Liver (tissue), 9 donors: Measurements from ENCODE around the gene PRR13. TPM values are rescaled to one million over a fixed set of nuclear protein-coding genes. Genes with fewer than 3 reads are reported as not detected.
"Not testable (repeated sequence)": the region's sequence is repeated elsewhere in the genome, so short reads cannot be mapped to it uniquely, and the experiment has no call there.

Source experiments
- DNase-seq: peaks from one replicate; pipeline ENCODE4 v3.0.0-alpha.2; 2017; ENCODE audit warnings: low spot score
- H3K27ac ChIP-seq, 2 donors: one replicate each; pipeline ENCODE4 v1.7.0; 2013; ENCODE audit warnings: inconsistent platforms in 2 of 2, low read length in 2 of 2, control low read depth in 1 of 2, low read depth in 1 of 2, mild to moderate bottlenecking in 1 of 2
- H3K27me3 ChIP-seq, 4 donors: one replicate each; pipeline versions ENCODE4 v1.6.1 to v1.7.0; 2013; ENCODE audit warnings: low read length in 3 of 4, inconsistent platforms in 1 of 4, mild to moderate bottlenecking in 1 of 4, moderate library complexity in 1 of 4; ENCODE audit not compliant: control insufficient read depth in 4 of 4, insufficient read depth in 4 of 4
- H3K36me3 ChIP-seq, 4 donors: one replicate each; pipeline versions ENCODE4 v1.6.1 to v1.7.0; 2013; ENCODE audit warnings: low read length in 3 of 4, mild to moderate bottlenecking in 3 of 4, low read depth in 1 of 4, moderate library complexity in 1 of 4; ENCODE audit not compliant: control insufficient read depth in 4 of 4, insufficient read depth in 3 of 4
- H3K4me1 ChIP-seq, 4 donors: one replicate each; pipeline versions ENCODE4 v1.6.1 to v1.7.0; 2013; ENCODE audit warnings: low read length in 3 of 4, mild to moderate bottlenecking in 3 of 4, moderate library complexity in 1 of 4; ENCODE audit not compliant: control insufficient read depth in 4 of 4, insufficient read depth in 4 of 4
- H3K4me3 ChIP-seq, 3 donors: one replicate each; pipeline versions ENCODE4 v1.6.1 to v1.7.0; 2013; ENCODE audit warnings: low read length in 3 of 3, control low read depth in 1 of 3, low read depth in 1 of 3, mild to moderate bottlenecking in 1 of 3
- H3K9ac ChIP-seq, 2 donors: one replicate each; pipeline ENCODE4 v1.7.0; 2013; ENCODE audit warnings: low read length in 2 of 2, mild to moderate bottlenecking in 2 of 2, moderate library complexity in 2 of 2, control low read depth in 1 of 2, low read depth in 1 of 2
- H3K9me3 ChIP-seq, 4 donors: one replicate each; pipeline versions ENCODE4 v1.6.1 to v1.7.0; 2013; ENCODE audit warnings: low read length in 3 of 4; ENCODE audit not compliant: control insufficient read depth in 4 of 4
- EGR1 ChIP-seq, 2 donors: IDR thresholded peaks; 2 replicates each; pipeline ENCODE4 v1.6.1; 2016 to 2018; ENCODE audit warnings: antibody characterized with exemption in 2 of 2, low read depth in 2 of 2
- FOXA1 ChIP-seq: IDR thresholded peaks from 2 replicates; pipeline ENCODE4 v1.6.1; 2016; ENCODE audit warnings: antibody characterized with exemption
- GABPA ChIP-seq, 2 donors: IDR thresholded peaks in 1 of 2; conservative IDR thresholded peaks in 1 of 2; 2 replicates each; pipeline ENCODE4 v1.6.1; 2016; ENCODE audit warnings: antibody characterized with exemption in 2 of 2, mild to moderate bottlenecking in 1 of 2, moderate library complexity in 1 of 2
- HNF4A ChIP-seq, 2 donors: conservative IDR thresholded peaks; 2 replicates each; pipeline ENCODE4 v1.6.1; 2016; ENCODE audit warnings: antibody characterized with exemption in 2 of 2, mild to moderate bottlenecking in 2 of 2
- HNF4G ChIP-seq: IDR thresholded peaks from 2 replicates; pipeline ENCODE4 v1.6.1; 2016; ENCODE audit warnings: antibody characterized with exemption
- RAD21 ChIP-seq, 2 donors: IDR thresholded peaks; 2 replicates each; pipeline ENCODE4 v1.6.1; 2016; ENCODE audit warnings: antibody characterized with exemption in 2 of 2, mild to moderate bottlenecking in 2 of 2
- TAF1 ChIP-seq: conservative IDR thresholded peaks from 2 replicates; pipeline ENCODE4 v1.6.1; 2016; ENCODE audit warnings: antibody characterized with exemption, mild to moderate bottlenecking
- YY1 ChIP-seq: IDR thresholded peaks from 2 replicates; pipeline ENCODE4 v1.6.1; 2016; ENCODE audit warnings: antibody characterized with exemption, mild to moderate bottlenecking
- WGBS: extraction: QIAGEN DNeasy Blood & Tissue Kit; methylation state at CpG from one replicate; pipeline ENCODE4 v1.1.7; 2013; 5-methylcytosine and 5-hydroxymethylcytosine counted together
- polyA plus RNA-seq, 2 donors: library from polyadenylated mRNA; stranded (reverse) in 1 of 2; unstranded in 1 of 2; fragments of 200-250 nt in 1 of 2; fragments of >200 nt in 1 of 2; fragmentation: Nextera tagmentation in 1 of 2; extraction: Ambion mirVana in 1 of 2; gene quantifications; one replicate each; pipeline versions ENCODE4 v1.2.1 to v1.2.3, GENCODE V29; 2013 to 2015
- total RNA-seq, 2 donors: library from RNA; depleted of rRNA; stranded (reverse); fragments of >200 nt; gene quantifications; one replicate each; pipeline ENCODE4 v1.2.3, GENCODE V29; 2014
- TF ChIP-seq, protein P1 (sequence below): IDR thresholded peaks from 2 replicates; pipeline ENCODE4 v1.6.1; 2016; ENCODE audit warnings: antibody characterized with exemption, mild to moderate bottlenecking
- TF ChIP-seq, protein P2 (sequence below): IDR thresholded peaks from 2 replicates; pipeline ENCODE4 v1.6.1; 2016; ENCODE audit warnings: antibody characterized with exemption
- TF ChIP-seq, protein P3 (sequence below): IDR thresholded peaks from 2 replicates; pipeline ENCODE4 v1.6.1; 2016; ENCODE audit warnings: antibody characterized with exemption
- donor health status: healthy.
- donor health status: healthy.
- donor health status: healthy.
- donor health status: healthy.
- donor health status: healthy.

Gene PRR13
- total and polyA plus RNA-seq, 4 donors, result 18.2 to 107 (median 61.3) TPM

DNA sequence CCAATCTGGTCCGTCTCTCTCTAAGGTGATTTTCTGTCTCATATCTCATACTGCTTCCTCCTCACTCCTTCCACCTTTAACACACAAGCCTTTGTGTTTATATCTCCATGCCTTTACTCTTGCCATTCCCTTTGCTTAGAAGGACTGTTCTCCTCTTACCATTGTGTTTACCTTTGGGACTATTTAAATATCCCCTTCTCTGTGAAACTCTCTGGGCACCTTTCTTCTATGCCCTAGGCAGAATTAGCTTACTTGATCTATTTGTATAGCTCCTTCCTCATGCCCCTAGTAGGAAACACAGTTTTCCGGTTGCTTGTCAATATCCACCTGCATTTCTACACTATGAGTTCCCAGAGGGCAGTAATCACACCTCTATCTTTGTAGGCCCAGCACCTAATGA is 21.8 kb upstream of the PRR13 start:
- H3K9me3 ChIP-seq, result no peaks in the 10 kb centered on the region
- TF ChIP-seq HNF4G, result no peak
- TF ChIP-seq, protein P1, sequence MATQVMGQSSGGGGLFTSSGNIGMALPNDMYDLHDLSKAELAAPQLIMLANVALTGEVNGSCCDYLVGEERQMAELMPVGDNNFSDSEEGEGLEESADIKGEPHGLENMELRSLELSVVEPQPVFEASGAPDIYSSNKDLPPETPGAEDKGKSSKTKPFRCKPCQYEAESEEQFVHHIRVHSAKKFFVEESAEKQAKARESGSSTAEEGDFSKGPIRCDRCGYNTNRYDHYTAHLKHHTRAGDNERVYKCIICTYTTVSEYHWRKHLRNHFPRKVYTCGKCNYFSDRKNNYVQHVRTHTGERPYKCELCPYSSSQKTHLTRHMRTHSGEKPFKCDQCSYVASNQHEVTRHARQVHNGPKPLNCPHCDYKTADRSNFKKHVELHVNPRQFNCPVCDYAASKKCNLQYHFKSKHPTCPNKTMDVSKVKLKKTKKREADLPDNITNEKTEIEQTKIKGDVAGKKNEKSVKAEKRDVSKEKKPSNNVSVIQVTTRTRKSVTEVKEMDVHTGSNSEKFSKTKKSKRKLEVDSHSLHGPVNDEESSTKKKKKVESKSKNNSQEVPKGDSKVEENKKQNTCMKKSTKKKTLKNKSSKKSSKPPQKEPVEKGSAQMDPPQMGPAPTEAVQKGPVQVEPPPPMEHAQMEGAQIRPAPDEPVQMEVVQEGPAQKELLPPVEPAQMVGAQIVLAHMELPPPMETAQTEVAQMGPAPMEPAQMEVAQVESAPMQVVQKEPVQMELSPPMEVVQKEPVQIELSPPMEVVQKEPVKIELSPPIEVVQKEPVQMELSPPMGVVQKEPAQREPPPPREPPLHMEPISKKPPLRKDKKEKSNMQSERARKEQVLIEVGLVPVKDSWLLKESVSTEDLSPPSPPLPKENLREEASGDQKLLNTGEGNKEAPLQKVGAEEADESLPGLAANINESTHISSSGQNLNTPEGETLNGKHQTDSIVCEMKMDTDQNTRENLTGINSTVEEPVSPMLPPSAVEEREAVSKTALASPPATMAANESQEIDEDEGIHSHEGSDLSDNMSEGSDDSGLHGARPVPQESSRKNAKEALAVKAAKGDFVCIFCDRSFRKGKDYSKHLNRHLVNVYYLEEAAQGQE, result no peak
- no peak overlapping the region for H3K27ac ChIP-seq
- H3K27me3 ChIP-seq, result no peaks in the 10 kb centered on the region
- H3K9ac ChIP-seq, result no peak overlapping the region
- no peaks in the 10 kb centered on the region for H3K36me3 ChIP-seq
- 90% methylated on average over 2 of the region's 2 CpGs for whole genome bisulfite sequencing
- no peak overlapping the region for H3K4me3 ChIP-seq
- DNase-seq, result no peak
- H3K4me1 ChIP-seq, result peaks cover 0 to 5% (median 2%) of the 10 kb centered on the region in 4 donors

DNA sequence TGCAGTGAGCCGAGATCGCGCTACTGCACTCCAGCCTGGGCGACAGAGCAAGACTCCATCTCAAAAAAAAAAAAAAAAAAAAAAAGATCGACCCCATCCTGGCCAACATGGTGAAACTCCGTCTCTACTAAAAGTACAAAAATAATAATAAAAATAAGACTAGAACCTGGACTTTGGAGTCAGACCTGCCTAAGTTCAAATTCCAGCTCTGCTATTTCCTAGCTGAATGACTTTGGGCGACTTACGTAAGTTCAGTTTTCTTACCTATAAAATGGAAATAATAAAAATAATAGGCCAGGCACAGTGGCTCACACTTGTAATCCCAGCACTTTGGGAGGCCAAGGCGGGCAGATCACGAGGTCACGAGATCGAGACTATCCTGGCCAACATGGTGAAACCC is 19.3 kb upstream of the PRR13 start:
- not testable (repeated sequence) for H3K27me3 ChIP-seq, H3K36me3 ChIP-seq, H3K9me3 ChIP-seq, H3K9ac ChIP-seq, DNase-seq, H3K4me3 ChIP-seq, H3K27ac ChIP-seq, H3K4me1 ChIP-seq
- WGBS, result 86% methylated on average over 12 of the region's 12 CpGs

DNA sequence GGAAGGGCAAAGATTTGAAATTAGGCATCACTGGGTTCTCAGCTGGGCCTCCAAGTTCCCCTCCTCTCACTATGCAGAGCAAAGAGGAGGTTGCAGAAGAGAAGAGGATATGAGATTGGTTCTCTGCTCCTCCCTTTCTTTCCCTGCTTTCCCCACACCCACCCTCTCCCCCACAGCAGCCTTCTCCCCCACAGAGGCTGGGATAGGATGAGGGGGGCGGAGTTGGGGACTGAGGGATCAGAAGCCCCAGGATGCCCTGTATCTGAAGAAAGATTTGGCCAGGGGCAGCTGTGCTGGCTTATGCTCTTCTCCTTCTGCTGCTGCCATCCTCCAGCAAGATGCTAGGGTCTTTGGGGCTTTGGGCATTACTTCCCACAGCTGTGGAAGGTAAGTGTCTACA is 17.9 kb upstream of the PRR13 start, which contains the start of gene AMHR2:
Gene AMHR2, plus strand, starts transcription at position 259 of the 400 bp plus-strand sequence. Its CDS starts 80 bp downstream, at position 339.
- no peak for DNase-seq
- no peaks in the 10 kb centered on the region for H3K27me3 ChIP-seq
- H3K9me3 ChIP-seq, result no peaks in the 10 kb centered on the region
- no peaks in the 10 kb centered on the region for H3K36me3 ChIP-seq
- no peak within 1 kb of the TSS for H3K27ac ChIP-seq
- no peak for TF ChIP-seq RAD21 (IDR thresholded peaks at IDR 0.05)
- TF ChIP-seq, protein P2, sequence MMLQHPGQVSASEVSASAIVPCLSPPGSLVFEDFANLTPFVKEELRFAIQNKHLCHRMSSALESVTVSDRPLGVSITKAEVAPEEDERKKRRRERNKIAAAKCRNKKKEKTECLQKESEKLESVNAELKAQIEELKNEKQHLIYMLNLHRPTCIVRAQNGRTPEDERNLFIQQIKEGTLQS, result no peak
- TF ChIP-seq YY1, result no peak
- no peak for TF ChIP-seq FOXA1
- no peak for TF ChIP-seq HNF4A (conservative IDR thresholded peaks at IDR 0.05)
- no peak for TF ChIP-seq GABPA (IDR thresholded peaks at IDR 0.05 in 1 of 2, conservative IDR thresholded peaks at IDR 0.05 in 1 of 2)
- TF ChIP-seq HNF4G, result no peak
- no peak for TF ChIP-seq TAF1
- no peak for TF ChIP-seq EGR1 (IDR thresholded peaks at IDR 0.05; ENCODE audit: low read depth in 2 of 2)
- TF ChIP-seq, protein P3, sequence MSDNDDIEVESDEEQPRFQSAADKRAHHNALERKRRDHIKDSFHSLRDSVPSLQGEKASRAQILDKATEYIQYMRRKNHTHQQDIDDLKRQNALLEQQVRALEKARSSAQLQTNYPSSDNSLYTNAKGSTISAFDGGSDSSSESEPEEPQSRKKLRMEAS, result no peak
- H3K9ac ChIP-seq, result no peak within 1 kb of the TSS
- 96% methylated on average over 1 of the region's 1 CpG for WGBS
- peaks cover 0 to 4% (median 2%) of the 10 kb centered on the region in 4 donors for H3K4me1 ChIP-seq
- no peak within 1 kb of the TSS for H3K4me3 ChIP-seq
